Limb (tissue), 2 donors: ENCODE data around the gene GKAP1.
"Not testable (repeated sequence)": the region's sequence is repeated elsewhere in the genome, so short reads cannot be mapped to it uniquely, and the experiment has no call there.

Source experiments
- DNase-seq, 2 donors: peaks; one replicate each; pipeline ENCODE4 v3.0.0-alpha.2; 2016; ENCODE audit errors: extremely low spot score in 2 of 2

The GKAP1 gene

GRCh38 chr9:83817356-83818278 lies at the start of gene GKAP1:
Gene GKAP1 (minus strand): TSS chr9:83817769. CDS start chr9:83806517, 11,252 bp downstream.
- peak; percentile 38 to 88 for DNase-seq

GRCh38 chr9:83849895-83850294 lies 32.3 kb upstream of the GKAP1 start:
- DNase-seq: not testable (repeated sequence)

- not testable (repeated sequence) for DNase-seq
Measured at GRCh38 chr9:83837070-83837643, 19.6 kb upstream of the GKAP1 start.

- not testable (repeated sequence) for DNase-seq
Measured at GRCh38 chr9:83830426-83831071, 13.0 kb upstream of the GKAP1 start.

- not testable (repeated sequence) for DNase-seq
Measured at GRCh38 chr9:83824986-83825623, 7.5 kb upstream of the GKAP1 start.

- not testable (repeated sequence) for DNase-seq
Measured at GRCh38 chr9:83817011-83817355, 586 bp downstream of the GKAP1 start.

GRCh38 chr9:83815120-83815519 lies 2.4 kb downstream of the GKAP1 start:
- not testable (repeated sequence) for DNase-seq

GRCh38 chr9:83809213-83809612 lies 8.4 kb downstream of the GKAP1 start:
- DNase-seq: not testable (repeated sequence)

- not testable (repeated sequence) for DNase-seq
Measured at GRCh38 chr9:83804454-83804853, 13.1 kb downstream of the GKAP1 start.

GRCh38 chr9:83803941-83804340 lies 13.6 kb downstream of the GKAP1 start:
- DNase-seq: not testable (repeated sequence)

- DNase-seq: no peak
Measured at GRCh38 chr9:83800236-83801033, 17.1 kb downstream of the GKAP1 start.

- no peak for DNase-seq
Measured at GRCh38 chr9:83794051-83794450, 23.5 kb downstream of the GKAP1 start.

- DNase-seq: no peak
Measured at GRCh38 chr9:83792746-83793145, 24.8 kb downstream of the GKAP1 start.

GRCh38 chr9:83778164-83778563 lies 39.4 kb downstream of the GKAP1 start:
- DNase-seq: no peak

- DNase-seq: no peak
Measured at GRCh38 chr9:83775932-83776331, 41.6 kb downstream of the GKAP1 start.

GRCh38 chr9:83772860-83773259 lies 44.7 kb downstream of the GKAP1 start:
- DNase-seq: no peak

- DNase-seq: no peak
Measured at GRCh38 chr9:83765376-83765775, 52.2 kb downstream of the GKAP1 start.

- no peak for DNase-seq
Measured at GRCh38 chr9:83754383-83754977, 63.1 kb downstream of the GKAP1 start.

GRCh38 chr9:83749706-83750105 lies 67.9 kb downstream of the GKAP1 start:
- DNase-seq: no peak

- DNase-seq: no peak
Measured at GRCh38 chr9:83744206-83744605, 73.4 kb downstream of the GKAP1 start.

GRCh38 chr9:83733739-83734138 lies 83.8 kb downstream of the GKAP1 start:
- DNase-seq: no peak
